ENCODE data around the gene FYN. TPM values are rescaled to one million over a fixed set of nuclear protein-coding genes. Genes with fewer than 3 reads are reported as not detected.
A peak's percentile ranks its signal among the peaks of the same experiment; 100 is the strongest.
"Not testable (repeated sequence)": the region's sequence is repeated elsewhere in the genome, so short reads cannot be mapped to it uniquely, and the experiment has no call there.

The FYN gene
- total RNA-seq, 1 donor from 2014 or later = 51.6 TPM

DNA sequence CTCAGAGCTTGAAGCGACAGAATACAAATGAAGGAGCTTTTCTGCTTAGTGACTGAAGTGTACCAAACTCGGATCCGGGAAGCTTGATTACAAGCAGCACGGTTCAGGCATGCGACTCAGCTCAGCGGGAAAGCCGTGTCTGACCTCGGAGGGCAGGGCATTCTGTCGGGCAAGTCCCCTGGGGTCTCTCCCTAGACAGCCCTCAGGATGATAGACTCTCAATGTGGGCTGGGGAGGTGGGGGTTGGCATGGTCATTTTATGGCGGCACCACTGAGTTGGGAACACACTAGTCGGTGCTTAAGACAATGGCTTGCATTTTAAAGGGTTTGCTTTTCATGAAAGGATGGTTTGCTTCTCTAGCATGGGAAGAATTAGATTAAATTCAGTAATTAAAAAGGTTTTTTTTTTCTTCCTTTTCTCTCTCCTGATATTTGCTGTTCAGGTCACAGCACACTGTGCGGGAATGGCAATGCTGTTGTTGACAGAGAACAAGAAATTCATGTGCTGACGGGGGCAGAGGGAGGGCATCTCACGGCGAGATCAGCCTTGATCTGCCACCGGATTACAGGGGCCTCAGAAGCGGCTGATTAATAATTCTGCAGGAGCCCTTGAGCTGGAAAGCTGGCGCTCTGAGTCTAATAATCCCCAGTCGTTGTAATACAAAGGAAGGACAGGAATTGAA, 186.9 kb downstream of the FYN start:
- ATAC-seq = peak; percentile 9
- intact Hi-C loops (cut with micrococcal nuclease) = no loop called here
- DNase-seq = no peak

DNA sequence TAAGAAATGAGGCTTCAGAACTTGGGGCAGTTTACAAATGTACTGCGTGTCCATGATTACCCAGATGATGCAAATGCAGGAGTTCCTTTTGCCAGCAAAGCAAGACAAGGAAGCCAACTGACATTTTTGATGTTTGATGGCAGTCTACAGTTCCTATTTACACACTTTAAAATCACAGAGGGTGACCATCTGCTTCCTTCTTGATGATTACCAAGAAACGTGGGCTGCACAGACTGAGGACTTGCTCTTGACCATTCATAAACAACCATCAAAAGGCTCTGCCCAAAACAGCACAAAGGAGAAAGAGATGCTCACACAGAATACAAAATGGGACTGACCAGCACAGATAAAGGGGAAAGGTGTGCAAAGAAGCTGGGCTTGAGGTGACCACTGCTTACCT, 187.7 kb downstream of the FYN start:
- intact Hi-C loops (cut with micrococcal nuclease) = no loop called here
- DNase-seq (no peak), ATAC-seq (no peak)

DNA sequence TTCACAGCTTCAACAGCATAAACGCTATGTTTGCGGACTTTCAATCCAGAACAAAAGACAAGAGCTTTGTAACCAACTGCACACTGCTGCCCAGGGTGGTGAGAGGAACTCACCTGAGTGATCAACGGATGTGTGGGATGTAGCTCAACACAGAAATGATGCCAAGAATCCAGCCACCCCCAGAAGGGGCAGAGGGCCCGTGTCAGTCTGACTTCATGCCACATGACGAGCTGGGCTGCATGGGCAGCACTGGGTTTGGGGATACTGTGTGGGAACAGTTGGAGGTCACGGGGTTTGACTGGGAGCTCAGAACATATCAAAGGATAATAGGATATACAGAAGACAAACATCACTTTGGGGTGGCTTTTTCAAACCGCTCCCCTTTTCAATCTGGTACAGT, 188.2 kb downstream of the FYN start:
- ATAC-seq (no peak), DNase-seq (no peak)
- intact Hi-C loops (cut with micrococcal nuclease) = no loop called here

DNA sequence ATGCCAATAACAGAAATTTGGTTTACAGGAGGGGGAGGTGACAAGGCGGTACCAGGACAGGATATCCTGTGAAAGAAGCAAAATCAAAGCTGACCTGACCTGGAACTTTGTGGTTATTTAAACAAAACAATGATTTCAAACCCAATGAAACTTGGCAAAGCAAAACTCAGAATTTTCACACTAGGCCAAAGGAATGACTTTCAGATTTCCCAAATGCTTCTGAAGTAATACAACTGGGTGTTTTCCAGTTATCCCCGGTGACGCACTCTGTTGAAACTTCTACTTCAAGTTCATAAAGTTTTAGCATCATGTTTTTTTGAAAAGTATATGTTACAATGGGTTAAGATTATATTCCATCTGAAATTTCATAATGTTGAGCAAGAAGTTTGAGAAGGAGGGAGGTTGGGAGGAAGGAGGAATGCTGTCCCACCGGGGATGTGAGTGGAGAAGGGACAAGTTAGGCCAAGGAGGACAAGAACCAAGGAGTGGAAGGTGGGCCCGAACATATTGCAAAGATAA, 189.4 kb downstream of the FYN start:
- peak; percentile 62 for ATAC-seq
- intact Hi-C loops (cut with micrococcal nuclease) = no loop called here
- no peak for DNase-seq

DNA sequence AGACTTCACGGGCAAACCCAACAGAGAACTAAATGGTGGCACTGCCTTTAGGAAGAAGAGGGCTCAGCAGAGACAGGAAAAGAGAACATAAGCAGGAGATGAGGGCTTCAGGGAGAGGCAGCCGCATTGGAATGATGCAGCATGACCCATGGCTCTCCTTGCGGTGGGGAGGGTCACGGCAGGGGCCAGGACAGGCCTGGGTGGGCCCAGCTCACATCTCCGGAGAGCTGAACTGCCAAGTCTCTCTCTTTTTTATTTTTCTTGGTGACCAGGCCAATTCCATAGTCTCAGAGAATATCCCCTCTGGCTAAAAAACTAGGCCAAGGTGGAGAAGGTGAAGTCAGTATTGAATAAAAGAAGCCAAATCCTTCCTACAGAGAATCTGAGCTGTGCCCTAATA, 190.1 kb downstream of the FYN start:
- ATAC-seq (peak; percentile 11), DNase-seq (no peak)
- intact Hi-C loops (cut with micrococcal nuclease) = no loop called here

DNA sequence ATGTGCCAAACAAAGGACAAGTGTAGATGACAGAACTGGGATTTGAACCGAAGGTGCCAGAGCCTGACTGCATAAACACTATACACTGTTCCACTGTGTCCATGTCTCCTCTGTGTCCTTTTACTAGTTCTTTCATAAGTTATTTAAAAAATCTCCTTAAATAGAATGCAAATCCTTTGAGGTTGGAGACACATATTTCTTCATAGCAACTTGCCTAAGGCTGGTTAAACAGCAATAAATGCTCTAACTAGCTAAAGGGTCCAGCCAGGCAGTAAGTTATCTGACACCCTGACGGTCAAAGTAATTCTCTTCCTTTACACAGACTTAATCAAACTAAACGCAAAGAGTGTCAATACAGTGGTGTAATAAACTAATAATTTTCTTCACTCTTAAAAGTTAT, 191.4 kb downstream of the FYN start:
- intact Hi-C loops (cut with micrococcal nuclease) = no loop called here
- DNase-seq = no peak
- ATAC-seq = no peak

DNA sequence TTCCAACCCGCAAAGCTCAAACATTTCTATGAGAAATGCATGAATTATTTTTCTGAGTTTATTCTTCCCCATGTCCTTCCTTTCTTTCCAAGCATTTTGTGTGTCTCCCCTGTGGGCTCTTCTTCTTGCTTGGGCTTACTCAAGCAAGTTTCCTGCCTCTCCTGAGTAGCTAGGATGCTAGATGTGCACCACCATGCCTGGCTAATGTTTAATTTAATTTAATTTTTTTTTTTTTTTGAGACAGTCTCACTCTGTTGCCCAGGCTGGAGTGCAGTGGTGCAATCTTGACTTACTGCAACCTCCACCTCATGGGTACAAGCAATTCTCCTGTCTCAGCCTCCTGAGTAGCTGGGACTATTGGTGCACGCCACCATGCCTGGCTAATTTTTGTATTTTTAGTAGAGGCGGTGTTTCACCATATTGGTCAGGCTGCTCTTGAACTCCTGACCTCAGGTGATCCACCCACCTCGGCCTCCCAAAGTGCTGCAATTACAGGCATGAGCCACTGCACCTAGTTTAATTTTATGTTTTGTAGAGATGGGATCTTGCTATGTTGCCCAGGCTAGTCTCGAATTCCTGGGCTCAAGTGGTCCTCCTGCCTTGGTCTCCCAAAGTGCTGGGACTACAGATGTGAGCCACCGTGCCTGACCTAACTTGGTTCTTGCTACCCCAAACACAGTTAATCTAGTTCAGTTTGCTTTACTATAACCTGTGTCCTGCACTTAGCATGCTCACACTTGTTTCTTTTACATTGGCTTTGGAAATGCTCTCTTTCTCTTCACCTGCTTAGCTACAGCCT, 192.2 kb downstream of the FYN start:
- DNase-seq; intact Hi-C loops (cut with micrococcal nuclease); ATAC-seq: not testable (repeated sequence)

DNA sequence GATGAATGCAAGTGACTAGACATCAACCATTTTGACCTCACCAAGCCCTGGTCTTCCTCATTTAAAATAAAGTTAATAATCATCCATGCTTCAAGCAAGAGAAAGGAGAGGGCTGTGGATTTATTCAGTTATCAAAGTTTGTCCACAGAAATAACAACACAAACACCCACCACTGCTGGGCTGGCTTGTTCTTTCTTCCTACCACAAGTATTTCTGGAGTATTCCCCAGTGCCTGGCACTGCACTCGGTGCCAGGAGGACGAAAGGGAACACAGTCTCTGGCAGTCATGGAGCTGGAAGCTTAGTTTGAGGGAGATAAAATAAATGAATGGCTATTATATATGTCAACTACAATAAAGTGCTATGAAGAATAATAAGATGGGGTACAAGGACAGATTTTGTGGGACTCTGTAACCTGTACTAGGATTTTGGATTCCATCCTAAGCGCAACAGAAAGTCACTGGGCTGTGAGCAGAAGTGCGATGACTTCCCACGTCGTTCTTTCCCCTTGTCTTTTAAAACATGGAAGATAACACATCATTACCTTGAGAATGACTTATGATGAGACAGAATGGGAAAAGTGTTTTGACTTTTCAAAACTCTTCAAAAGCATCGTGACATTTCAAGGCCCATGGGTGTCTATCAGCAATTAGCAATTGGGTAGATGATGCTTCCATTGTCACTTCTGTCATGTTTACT, 193.1 kb downstream of the FYN start:
- intact Hi-C loops (cut with micrococcal nuclease) = no loop called here
- ATAC-seq (peak; percentile 57), DNase-seq (peak; percentile 47)

DNA sequence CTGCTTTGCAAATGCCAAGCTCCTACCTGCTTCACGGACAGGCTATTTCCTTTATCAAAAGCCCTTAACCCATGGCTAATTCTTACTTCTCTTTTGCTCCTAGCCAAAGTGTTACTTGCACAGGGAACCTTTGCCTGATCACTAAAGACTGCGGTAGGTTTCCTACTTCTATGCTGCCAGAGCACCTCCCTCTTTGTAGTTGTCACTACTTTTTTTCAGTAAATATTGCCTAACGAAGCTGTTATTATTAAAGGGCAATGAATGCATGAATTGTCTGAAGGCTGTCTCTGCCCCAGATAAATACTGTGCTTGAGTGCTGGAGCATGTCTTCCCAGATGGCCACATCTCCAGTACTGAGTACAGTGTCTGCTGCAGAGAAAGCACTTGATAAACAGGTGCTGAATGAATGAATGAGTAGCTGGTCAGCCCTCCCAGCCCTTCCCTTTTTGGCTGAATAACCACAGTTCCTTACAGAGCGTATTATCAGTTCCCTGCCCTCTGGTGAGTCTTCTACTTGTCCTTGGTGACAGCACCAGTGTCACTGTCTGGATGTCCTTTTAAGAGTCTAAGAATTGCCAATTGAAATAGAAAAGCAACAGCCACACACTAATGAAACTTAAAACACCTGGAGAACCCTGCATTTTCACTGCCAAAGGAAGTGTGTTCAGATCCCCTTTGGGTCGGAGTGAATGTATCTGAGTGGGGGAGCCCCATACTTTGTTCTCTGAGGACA, 194.0 kb downstream of the FYN start:
- intact Hi-C loops (cut with micrococcal nuclease) = no loop called here
- DNase-seq (no peak), ATAC-seq (no peak)

DNA sequence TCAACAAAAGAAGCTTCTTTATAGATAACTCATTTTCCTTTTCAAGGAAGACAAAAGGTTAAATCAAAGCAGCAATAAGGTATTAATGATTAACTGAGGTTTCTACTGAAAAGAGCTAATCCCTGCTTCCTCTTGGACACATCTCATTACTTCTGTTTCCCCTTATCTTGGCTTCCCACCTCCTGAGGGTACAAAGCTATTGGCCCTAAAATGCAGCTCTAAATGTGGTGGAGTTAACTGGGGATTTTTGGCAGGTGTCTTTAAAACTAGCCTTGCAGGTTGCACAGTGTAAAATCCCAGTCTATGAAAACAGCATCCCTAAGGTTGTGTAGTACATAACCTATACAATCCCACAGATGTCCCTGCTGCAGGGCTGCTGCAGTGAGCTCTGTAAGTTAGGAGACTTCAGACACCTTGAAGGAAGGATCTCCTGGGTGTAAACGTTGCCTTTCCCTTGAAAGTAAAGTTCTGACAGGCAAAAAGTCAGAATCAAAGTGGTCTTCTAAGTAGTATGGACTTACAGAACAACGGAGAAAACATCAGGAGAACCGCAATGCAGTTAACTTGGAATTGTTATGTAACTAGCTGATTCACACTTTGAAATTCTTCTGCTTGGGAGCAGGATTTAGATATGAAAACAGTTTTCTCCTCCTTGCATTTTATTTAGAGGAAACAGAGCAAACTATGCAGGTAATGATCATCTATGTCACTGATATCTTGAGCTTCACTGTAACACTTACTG, 195.8 kb downstream of the FYN start:
- intact Hi-C loops (cut with micrococcal nuclease) = no loop called here
- DNase-seq (no peak), ATAC-seq (no peak)

DNA sequence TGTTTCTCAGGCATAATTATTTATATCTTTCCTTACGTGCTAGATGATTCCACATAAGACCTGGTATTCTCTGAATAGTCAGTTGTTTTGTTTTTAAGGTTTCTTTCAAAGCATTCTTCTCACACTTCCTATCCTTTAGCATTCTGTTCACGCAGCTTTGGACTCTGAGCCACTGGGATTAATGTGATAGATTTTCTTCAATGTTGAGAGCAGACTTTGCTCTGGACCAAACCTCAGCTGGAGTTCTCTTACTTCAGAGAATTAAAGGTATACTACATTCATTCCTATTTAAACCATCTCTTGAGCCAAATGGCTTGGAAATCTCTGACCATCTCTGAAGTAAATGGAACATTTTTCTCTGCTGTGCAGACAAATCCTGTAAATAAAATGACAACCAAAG, 196.9 kb downstream of the FYN start:
- ATAC-seq (no peak), DNase-seq (no peak)
- intact Hi-C loops (cut with micrococcal nuclease) = no loop called here

DNA sequence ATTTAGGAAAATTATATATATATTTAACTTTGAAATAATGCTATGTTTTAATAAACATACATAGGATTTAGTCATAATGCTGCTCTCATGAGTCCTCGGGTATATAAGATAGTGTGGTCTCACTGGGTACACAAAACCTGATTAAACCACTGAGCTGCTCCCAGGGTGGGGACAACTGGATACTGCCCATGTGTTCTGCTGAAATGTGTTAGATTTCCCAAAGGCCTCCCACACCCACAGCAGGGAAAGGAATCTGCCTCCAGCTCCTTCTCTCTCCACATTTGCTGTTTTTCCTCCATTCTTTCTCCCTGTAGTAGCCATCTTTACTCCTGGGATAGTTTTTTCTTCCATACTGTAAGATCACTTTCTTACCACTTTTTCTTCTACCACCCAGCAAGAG, 198.4 kb downstream of the FYN start:
- DNase-seq (no peak), ATAC-seq (peak; percentile 42)
- intact Hi-C loops (cut with micrococcal nuclease) = no loop called here

DNA sequence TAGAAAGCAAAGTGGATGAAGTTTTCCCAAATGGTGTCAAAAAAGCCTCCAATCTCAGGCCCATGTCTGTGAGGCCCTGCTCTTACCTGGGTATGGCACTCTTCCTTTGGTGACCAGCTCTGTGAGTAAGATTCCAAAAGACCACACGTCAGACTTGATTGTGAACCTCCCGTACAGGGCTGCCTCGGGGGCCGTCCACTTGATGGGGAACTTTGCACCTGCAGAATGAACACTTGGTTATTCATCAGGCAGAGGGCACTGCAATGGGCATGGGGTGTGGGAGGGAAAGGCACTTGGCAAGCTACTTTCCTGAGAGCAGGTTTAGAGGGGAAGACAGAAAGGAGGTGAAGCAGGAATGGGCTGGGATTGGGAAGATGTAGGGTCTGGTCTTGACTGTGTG, 198.8 kb downstream of the FYN start:
- intact Hi-C loops (cut with micrococcal nuclease) = no loop called here
- no peak for ATAC-seq

DNA sequence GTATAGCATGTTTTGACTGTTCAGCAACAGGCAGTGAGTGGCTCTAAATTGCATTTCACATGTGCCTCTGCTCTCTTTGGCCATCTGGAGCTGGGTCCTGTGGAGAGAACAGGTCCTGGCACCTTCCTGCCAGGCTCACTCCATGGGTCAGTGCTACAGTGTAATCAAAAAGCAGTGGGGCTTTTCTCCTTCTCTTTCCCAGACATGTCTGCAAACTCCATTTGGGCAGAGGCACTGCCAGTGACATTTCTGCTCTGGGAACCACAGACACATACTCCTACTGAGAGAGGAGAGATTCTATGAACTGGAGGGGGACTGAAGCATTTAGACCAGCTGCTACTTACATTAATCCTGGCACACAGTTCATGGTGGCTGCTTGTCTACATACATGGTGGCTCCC, 199.3 kb downstream of the FYN start:
- ATAC-seq = no peak
- intact Hi-C loops (cut with micrococcal nuclease) = no loop called here
- DNase-seq = no peak

More for the DNA sequence above, 198.8 kb downstream of the FYN start:
- no peak for DNase-seq

DNA sequence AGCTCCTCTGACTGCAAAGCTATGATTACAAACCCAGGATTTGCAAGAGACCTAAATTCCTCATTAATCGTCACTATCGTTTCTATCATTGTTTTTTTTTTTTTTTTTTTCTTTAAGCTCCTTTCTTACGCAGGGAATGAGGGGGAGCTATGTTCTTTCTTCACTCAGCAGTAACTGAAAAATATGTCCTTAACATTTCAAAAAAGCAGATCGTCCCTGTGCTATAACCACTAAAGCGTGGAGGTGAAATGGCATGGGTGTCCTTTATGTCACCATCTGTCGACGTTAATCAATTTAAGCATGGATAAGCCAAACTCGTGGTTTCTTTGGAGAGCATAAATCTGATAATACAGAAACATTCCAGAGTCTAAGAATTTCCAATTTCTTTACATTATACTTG, 199.7 kb downstream of the FYN start:
- intact Hi-C loops (cut with micrococcal nuclease) = no loop called here
- ATAC-seq (no peak), DNase-seq (no peak)

DNA sequence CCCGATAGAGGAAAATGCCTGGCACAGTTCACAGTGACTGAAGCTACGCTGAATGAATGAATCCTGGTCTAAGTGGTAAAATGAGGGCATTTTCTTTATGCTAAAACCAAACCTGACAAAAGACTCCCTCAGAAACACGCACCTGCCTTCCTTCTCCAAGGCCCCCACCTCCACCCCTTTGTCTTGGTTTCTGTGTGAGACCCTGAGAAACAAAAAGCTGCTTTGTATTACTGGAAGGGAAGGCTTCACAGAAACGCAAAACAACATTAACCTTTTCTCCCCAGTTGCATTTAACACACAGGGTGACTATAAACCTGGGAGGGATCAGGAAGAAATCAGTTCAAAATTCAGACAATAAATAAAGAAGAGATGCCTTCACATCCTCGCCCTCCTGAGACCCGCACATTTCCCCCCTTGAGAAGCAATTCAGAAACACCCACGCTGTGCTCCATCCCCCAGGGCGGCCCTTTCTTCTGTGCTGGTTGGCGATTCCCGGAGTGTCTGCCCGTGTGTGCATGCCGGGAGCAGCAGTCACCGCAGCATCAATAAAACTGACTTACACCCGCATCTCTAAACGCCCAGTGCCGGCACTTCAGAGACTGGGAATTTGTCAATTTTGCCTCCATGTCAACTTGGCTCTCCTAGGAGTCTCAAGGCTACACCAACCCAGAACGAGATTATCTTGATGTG, 200.3 kb downstream of the FYN start:
- no peak for DNase-seq
- no peak for ATAC-seq
- intact Hi-C loops (cut with micrococcal nuclease) = no loop called here

DNA sequence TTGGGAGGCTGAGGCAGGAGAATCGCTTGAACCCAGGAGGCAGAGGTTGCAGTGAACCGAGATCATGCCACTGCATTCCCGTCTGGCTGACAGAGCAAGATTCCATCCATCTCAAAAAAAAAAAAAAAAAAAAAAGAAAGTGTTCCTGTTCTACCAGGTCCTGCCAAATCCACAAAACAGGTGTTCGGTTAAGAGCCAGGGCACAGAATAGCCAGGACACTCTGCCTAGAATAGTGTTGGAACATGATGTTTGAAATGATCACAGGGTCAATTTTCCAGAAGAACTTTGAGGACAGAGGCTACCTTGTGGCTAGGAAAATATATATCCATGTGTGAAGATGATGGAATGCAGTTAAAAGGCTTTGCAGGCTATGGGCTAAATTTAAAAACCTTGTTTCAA, 203.9 kb downstream of the FYN start:
- intact Hi-C loops (cut with micrococcal nuclease) = no loop called here
- ATAC-seq = peak; percentile 41

DNA sequence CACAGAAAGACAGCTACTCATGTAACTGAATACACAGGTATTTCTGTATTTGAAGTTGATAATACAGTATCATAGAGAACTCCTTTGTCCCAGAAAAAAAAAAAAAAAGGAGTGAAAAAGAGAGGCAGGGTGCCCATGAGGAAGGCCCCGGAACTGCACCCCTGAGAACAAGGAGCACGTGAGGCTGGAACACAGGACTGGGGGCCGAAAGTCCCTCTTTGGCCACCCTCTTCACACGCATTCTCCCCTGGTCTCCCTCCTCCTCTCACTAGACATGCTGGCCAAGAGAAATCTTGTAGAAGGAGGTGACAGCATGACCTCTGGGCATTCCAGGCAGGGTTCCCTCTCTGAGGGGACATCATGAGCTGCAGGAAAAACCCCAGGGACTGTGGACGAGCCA, 204.8 kb downstream of the FYN start:
- DNase-seq (peak; percentile 40), ATAC-seq (peak; percentile 55)
- intact Hi-C loops (cut with micrococcal nuclease) = no loop called here

More for the DNA sequence above, 203.9 kb downstream of the FYN start:
- no peak for DNase-seq
